Type B pancreatic cell (in vitro differentiated cells): ENCODE results near the gene SEPTIN2. TPM values are rescaled to one million over a fixed set of nuclear protein-coding genes. Genes with fewer than 3 reads are reported as not detected.
"Not testable (repeated sequence)": the region's sequence is repeated elsewhere in the genome, so short reads cannot be mapped to it uniquely, and the experiment has no call there.

Experiments
- DNase-seq: peaks from one replicate; pipeline ENCODE4 v3.0.0; 2021; ENCODE audit warnings: mixed read lengths; ENCODE audit not compliant: unreplicated experiment; ENCODE audit errors: extremely low spot score
- H3K27ac Mint-ChIP-seq: 2 replicates; pipeline ENCODE4 v1.8.0; 2021; ENCODE audit warnings: mild to moderate bottlenecking, mixed read lengths
- H3K27me3 Mint-ChIP-seq: 2 replicates; pipeline ENCODE4 v1.8.0; 2021; ENCODE audit warnings: mixed read lengths
- H3K36me3 Mint-ChIP-seq: 2 replicates; pipeline ENCODE4 v1.8.0; 2021; ENCODE audit warnings: mixed read lengths
- H3K4me1 Mint-ChIP-seq: one replicate; pipeline ENCODE4 v1.8.0; 2021; ENCODE audit warnings: mixed read lengths; ENCODE audit not compliant: unreplicated experiment
- H3K4me3 Mint-ChIP-seq: 2 replicates; pipeline ENCODE4 v1.8.0; 2021; ENCODE audit warnings: mild to moderate bottlenecking, mixed read lengths
- H3K9me3 Mint-ChIP-seq: 2 replicates; pipeline ENCODE4 v1.8.0; 2021; ENCODE audit warnings: mixed read lengths
- CTCF ChIP-seq: fragments of 200-600 bp; sonication (generic); conservative IDR thresholded peaks from 2 replicates; pipeline ENCODE4 v1.5.0; 2021; ENCODE audit warnings: antibody characterized with exemption, mild to moderate bottlenecking
- total RNA-seq: library from RNA; stranded (reverse); gene quantifications from 2 replicates; pipeline ENCODE4 v1.2.1, GENCODE V29; 2021; ENCODE audit warnings: low replicate concordance

The SEPTIN2 gene
- total RNA-seq, 1 donor from 2014 or later: 425 TPM

GRCh38 chr2:241289053-241289452 is 26.7 kb upstream of the SEPTIN2 start:
- Mint-ChIP-seq H3K27me3 (no peaks in the 10 kb centered on the region), H3K4me1 (peaks cover 21% of the 10 kb centered on the region), H3K27ac (peak overlapping the region; percentile 30), H3K36me3 (peaks cover 7% of the 10 kb centered on the region), H3K4me3 (no peak overlapping the region), H3K9me3 (no peaks in the 10 kb centered on the region)
- DNase-seq: no peak
- TF ChIP-seq CTCF: no peak

DNA sequence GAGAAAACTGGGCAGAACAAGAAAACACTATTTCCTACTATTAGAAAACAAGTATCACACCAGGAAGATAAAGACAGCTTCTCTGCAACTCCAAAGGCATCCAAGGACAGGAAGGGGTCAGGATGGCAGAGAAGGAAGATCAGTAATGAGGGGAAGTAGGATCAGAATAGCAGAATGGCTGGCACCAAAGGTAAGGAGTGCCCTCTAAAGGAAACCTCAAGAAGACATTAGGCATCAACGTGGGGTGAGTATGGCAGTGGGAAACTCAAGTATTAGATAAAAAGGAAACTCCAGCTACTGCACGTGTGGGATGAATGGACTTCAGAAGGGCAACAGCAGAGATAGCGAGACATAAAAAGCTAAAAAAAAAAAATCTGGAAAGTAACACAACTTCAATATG is 26.1 kb upstream of the SEPTIN2 start:
- Mint-ChIP-seq H3K27me3 (no peaks in the 10 kb centered on the region), H3K27ac (peak overlapping the region; percentile 30), H3K4me3 (no peak overlapping the region), H3K4me1 (peaks cover 16% of the 10 kb centered on the region), H3K9me3 (no peaks in the 10 kb centered on the region), H3K36me3 (peaks cover 4% of the 10 kb centered on the region)
- TF ChIP-seq CTCF: no peak
- no peak for DNase-seq

GRCh38 chr2:241291153-241291552 is 24.6 kb upstream of the SEPTIN2 start:
- no peak overlapping the region for H3K27ac Mint-ChIP-seq
- no peak for TF ChIP-seq CTCF

DNA sequence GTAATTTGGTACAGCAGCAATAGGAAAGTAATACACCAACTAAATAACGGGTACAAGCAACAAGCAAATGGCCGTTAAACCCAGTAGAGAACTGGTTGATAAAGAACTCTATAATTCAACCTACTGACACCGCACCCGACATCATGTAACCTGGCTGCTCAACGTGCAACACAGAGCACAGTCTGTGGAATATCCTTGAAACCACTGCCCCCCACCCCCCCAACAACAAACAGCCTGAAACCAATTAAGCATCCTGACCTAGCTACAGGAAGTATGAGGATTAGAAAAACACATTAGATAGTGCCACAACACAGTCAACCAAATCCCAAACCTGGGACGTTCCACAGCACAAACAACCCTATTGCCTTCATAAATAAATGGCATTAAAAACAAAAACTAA is 23.7 kb upstream of the SEPTIN2 start:
- no peak for DNase-seq
- TF ChIP-seq CTCF: no peak
- Mint-ChIP-seq H3K4me1 (peaks cover 11% of the 10 kb centered on the region), H3K4me3 (no peak overlapping the region), H3K27me3 (no peaks in the 10 kb centered on the region), H3K36me3 (peaks cover 8% of the 10 kb centered on the region), H3K27ac (no peak overlapping the region), H3K9me3 (no peaks in the 10 kb centered on the region)

More at GRCh38 chr2:241291153-241291552, 24.6 kb upstream of the SEPTIN2 start:
- no peak for DNase-seq
- Mint-ChIP-seq H3K36me3 (peaks cover 5% of the 10 kb centered on the region), H3K4me1 (peaks cover 11% of the 10 kb centered on the region), H3K9me3 (no peaks in the 10 kb centered on the region), H3K27me3 (no peaks in the 10 kb centered on the region), H3K4me3 (no peak overlapping the region)

DNA sequence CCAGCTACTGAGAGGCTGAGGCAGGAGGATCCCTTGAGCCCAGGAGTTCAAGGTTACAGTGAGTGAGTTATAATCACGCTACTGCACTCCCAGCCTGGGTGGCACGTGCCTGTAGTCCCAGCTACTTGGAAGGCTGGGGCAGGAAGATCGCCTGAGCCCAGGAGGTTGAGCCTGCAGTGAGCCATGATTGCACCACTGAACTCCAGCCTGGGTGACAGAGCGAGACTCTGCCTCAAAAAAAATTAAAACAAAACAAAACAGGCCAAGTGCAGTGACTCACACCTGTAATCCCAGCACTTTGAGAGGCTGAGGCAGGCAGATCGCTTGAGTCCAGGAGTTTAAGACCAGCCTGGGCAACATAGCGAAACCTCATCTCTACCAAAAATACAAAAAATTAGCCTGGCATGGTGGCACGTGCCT is 22.3 kb upstream of the SEPTIN2 start:
- H3K9me3 Mint-ChIP-seq, H3K27ac Mint-ChIP-seq, DNase-seq, H3K27me3 Mint-ChIP-seq, H3K4me3 Mint-ChIP-seq: not testable (repeated sequence)
- H3K4me1 Mint-ChIP-seq: peaks cover 11% of the 10 kb centered on the region
- H3K36me3 Mint-ChIP-seq: peaks cover 15% of the 10 kb centered on the region

DNA sequence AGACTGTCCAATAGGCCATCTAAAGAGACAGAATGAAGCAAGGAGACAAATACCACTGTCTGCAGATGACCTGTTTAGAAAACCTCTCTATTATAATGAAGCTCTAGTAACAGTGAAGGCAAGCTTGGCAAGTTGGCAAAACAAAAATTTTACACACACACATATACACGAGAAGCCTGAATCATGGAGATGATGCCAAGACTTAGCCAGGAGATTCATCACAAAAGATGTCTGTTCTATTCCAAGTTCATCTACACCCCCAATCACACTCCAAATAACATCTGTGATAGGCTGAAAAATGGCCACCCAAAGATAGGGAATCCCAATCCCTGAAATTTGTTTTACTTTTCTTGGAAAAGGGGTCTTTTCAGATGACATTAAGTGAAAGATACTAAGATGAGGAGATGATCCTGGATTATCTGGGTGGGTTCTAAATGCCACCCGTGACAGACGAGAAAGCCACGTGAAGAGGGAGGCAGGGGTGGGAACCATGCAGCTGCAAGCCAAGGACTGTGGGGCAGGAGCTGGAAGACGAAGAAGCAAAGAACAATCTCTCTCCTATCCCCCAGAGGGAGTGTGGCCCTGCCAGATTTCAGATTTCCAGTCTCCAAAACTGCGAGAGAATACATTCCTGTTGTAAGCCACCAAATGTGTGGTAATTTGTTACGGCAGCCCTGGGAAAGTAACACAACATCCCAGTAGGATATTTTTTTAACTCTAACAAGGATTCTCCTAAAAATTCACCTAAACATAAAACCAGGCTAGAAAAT is 20.2 kb upstream of the SEPTIN2 start:
- Mint-ChIP-seq H3K36me3 (peaks cover 18% of the 10 kb centered on the region), H3K4me3 (no peak overlapping the region), H3K9me3 (peaks cover 4% of the 10 kb centered on the region), H3K4me1 (peaks cover 12% of the 10 kb centered on the region), H3K27ac (no peak overlapping the region), H3K27me3 (no peaks in the 10 kb centered on the region)
- no peak for TF ChIP-seq CTCF
- DNase-seq: no peak
